GM18508 (cell line): ENCODE measurements around the gene IFIT5.
"Not testable (repeated sequence)": the region's sequence is repeated elsewhere in the genome, so short reads cannot be mapped to it uniquely, and the experiment has no call there.

Experiments used
- ATAC-seq: cut with Tn5 transposase; IDR thresholded peaks from one replicate; pipeline ENCODE4 v1.9.1; 2021; ENCODE audit warnings: moderate number of reproducible peaks; ENCODE audit not compliant: insufficient read depth, unreplicated experiment

IFIT5 gene

GRCh38 chr10:89392974-89393373, 21.4 kb upstream of the IFIT5 start:
- no peak for ATAC-seq

DNA sequence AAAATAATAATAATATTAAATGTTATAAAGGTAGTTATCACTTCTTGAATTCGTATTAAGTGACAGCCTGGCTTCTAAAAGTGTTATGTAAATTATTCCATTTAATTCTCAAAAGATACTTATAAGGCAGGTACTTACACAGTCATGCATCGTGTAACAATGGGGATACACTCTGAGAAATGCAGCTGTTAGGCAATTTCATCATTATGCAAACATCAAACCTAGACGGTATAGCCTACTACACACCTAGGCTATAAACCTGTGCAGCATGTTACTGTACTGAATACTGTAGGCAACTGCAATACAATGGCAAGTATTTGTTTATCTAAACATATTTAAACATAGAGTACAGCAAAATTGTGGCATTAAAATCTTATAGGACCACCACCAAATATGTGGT, 20.5 kb upstream of the IFIT5 start:
- ATAC-seq: no peak

DNA sequence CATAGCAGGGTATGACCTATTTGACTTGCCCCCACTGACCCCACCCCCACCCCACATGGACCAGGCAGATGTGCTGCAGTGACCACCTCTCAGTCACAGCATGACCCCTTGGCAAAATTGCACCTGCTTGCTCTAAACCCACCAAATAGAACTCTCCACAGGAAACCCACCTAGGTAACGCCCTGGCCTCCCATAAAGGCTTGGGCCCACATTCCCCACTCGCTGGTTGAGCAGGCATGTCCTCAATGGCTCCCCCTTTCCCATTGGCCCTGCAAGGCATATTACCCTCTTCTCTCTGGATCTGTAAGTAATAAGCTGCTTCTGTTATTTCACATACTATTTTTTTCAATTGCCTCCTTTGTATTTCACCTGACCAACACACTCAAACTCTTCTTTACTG, 19.2 kb upstream of the IFIT5 start:
- ATAC-seq: no peak

DNA sequence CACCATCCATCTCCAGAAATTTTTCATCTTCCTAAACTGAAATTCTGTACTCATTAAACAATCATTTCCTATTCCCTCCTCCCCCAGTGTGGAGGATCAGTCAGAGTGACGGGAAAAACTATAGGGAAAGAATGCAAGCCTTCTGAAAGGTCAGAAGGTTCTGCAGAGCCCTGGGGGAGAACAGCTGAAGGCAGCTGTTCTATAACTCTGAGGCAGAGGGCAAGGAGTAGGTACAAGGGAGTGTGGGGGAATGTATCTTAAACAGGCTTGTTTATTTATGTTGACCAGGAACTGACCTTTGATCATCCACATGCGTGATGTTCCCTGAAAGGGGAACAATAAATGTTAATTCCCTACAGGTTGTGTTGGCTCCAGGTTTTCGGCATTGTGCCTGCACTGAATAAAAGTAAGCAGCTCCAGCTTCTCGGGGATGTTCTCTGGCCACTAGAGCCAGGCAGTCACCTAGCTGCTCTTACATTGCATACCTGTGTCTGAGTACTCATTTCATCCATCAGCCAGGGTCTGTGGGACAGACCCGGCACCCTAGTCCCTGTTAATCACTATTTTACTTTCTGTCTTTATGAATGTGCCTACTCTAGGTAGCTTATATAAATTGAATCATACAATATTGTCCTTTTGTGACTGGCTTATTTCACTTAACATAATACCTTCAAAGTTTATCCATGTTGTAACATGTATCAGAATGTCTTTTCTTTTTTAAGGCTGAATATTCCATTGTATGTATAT, 16.2 kb upstream of the IFIT5 start:
- ATAC-seq: no peak

GRCh38 chr10:89399956-89400355, 14.4 kb upstream of the IFIT5 start:
- no peak for ATAC-seq

DNA sequence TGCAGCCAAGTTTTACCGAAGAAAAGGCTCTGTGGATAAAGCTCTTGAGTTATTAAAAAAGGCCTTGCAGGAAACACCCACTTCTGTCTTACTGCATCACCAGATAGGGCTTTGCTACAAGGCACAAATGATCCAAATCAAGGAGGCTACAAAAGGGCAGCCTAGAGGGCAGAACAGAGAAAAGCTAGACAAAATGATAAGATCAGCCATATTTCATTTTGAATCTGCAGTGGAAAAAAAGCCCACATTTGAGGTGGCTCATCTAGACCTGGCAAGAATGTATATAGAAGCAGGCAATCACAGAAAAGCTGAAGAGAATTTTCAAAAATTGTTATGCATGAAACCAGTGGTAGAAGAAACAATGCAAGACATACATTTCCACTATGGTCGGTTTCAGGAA, 11.3 kb upstream of the IFIT5 start:
- no peak for ATAC-seq

GRCh38 chr10:89404104-89405047, 10.0 kb upstream of the IFIT5 start:
- ATAC-seq: no peak

- ATAC-seq: not testable (repeated sequence)
Measured at GRCh38 chr10:89406178-89406577, 8.2 kb upstream of the IFIT5 start.

GRCh38 chr10:89407792-89408191, 6.6 kb upstream of the IFIT5 start:
- ATAC-seq: not testable (repeated sequence)

GRCh38 chr10:89409282-89409681, 5.1 kb upstream of the IFIT5 start:
- ATAC-seq: not testable (repeated sequence)

- not testable (repeated sequence) for ATAC-seq
Measured at GRCh38 chr10:89410551-89410950, 3.8 kb upstream of the IFIT5 start.

- ATAC-seq: not testable (repeated sequence)
Measured at GRCh38 chr10:89411135-89411534, 3.2 kb upstream of the IFIT5 start.

DNA sequence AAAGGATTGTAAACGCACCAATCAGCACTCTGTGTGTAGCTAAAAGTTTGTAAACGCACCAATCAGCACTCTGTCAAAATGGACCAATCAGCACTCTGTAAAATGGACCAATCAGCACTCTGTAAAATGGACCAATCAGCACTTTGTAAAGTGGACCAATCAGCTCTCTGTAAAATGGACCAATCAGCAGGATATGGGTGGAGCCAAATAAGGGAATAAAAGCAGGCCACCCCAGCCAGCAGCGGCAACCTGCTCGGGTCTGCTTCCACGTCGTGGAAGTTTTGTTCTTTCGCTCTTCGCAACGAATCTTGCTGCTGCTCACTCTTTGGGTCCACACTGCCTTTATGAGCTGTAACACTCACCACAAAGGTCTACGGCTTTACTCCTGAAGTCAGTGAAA, 2.1 kb upstream of the IFIT5 start:
- not testable (repeated sequence) for ATAC-seq

- ATAC-seq: no peak
Measured at GRCh38 chr10:89413398-89413912, 913 bp upstream of the IFIT5 start.

DNA sequence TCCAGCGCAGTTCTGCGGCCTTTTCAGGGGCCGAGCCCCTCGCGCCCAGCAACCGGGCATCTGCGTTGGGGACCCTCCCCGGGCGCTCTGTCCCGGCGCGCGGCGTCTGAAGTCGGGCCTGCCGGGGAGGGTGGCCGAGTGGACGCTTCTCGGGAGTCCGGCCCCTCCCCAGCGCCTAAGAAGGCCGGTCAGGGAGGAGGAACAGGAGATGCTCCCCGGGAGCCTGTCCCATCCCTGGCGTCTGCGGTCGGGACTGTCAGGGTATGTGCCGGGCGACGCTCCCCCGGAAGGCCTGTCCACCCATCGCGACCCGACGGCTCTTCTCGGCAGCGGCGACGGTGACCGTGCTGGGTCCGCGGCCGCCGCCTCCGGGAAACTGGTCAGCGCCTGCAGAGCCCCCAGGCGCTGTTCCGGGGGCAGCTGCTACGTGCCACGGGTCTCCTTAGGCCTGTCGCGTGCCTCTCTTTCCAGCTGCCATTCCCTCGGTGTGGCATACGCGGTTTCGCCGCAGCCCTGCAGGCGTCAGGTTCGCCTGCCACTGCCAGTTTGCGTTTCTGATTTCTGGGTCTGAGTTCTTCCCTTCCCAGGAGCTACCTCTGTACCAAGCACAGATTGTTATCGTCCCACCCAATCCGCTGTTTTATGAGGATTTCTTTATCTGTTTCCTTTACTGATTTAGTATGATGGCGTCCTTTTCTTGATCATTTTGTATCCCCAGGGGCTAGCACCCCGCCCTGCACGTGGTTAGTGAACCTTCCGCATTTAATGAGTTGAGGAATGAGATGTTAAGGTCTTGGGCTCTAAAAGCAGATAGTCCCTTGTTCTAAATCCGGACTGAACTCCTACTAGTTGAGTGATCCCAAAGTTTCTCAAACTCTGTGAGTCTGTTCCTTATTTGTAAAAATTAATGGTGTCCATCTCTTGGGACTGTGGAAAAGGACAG, 782 bp downstream of the IFIT5 start:
- peak; percentile 20 for ATAC-seq

- ATAC-seq: no peak
Measured at GRCh38 chr10:89416465-89416864, 2.1 kb downstream of the IFIT5 start.

DNA sequence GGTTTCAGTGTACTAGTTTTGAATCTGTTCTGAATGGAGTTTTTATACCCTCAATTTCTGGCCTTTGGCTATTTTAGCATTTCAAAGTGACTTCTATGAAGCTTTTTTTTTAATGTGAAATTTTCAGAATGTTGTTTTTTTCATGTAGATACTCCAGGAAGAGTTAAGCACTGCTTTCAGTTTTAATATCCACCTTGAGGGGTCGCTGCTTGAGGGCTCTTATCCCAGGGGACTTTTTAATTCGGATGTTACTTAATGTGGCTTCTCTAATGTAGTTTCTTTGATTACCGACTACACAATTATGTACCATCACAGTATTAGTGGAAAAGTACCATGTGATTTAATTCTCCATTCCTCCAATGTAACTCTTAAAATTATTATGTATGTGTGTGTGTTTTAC, 5.2 kb downstream of the IFIT5 start:
- no peak for ATAC-seq

- ATAC-seq: no peak
Measured at GRCh38 chr10:89421018-89421476, 6.7 kb downstream of the IFIT5 start.

DNA sequence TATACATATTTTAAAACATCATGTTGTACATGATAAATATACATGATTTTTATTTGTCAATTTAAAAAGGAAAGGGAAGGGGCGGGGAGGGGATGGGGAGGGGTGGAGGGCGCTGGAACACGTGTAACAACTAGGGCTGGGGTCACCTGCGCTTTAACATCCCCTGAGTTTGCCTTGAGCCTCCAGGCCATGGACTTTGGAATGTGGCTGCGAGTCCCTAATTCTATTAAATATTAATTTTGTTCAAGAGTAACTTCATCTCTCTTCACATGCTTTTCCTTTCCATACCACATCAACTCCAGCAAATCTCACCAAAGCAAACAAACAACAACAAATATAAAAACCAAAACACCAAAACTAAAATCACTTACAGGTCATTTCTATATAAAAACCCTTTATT, 10.6 kb downstream of the IFIT5 start:
- ATAC-seq: no peak
